Glomerular visceral epithelial cell (primary cell): ENCODE measurements around the gene SYT2.

Experiments used
- DNase-seq: peaks from one replicate; pipeline ENCODE4 v3.0.0-alpha.2; 2016; ENCODE audit errors: extremely low spot score

Gene SYT2

GRCh38 chr1:202704601-202705000 is 5.7 kb downstream of the SYT2 start:
- DNase-seq: no peak

- no peak for DNase-seq
Observed at GRCh38 chr1:202703191-202703590, 7.1 kb downstream of the SYT2 start.

- no peak for DNase-seq
Observed at GRCh38 chr1:202702088-202702487, 8.2 kb downstream of the SYT2 start.

GRCh38 chr1:202701200-202701599 is 9.1 kb downstream of the SYT2 start:
- DNase-seq: no peak

- DNase-seq: no peak
Observed at GRCh38 chr1:202700061-202700460, 10.2 kb downstream of the SYT2 start.

- DNase-seq: peak; percentile 69
Observed at GRCh38 chr1:202698276-202698675, 12.0 kb downstream of the SYT2 start.

GRCh38 chr1:202697038-202697437 is 13.2 kb downstream of the SYT2 start:
- DNase-seq: peak; percentile 30

GRCh38 chr1:202694314-202694713 is 15.9 kb downstream of the SYT2 start:
- DNase-seq: no peak

GRCh38 chr1:202692959-202693555 is 17.2 kb downstream of the SYT2 start:
- DNase-seq: peak; percentile 65

GRCh38 chr1:202691816-202692215 is 18.4 kb downstream of the SYT2 start:
- DNase-seq: no peak

GRCh38 chr1:202689493-202690342 is 20.5 kb downstream of the SYT2 start:
- DNase-seq: no peak

- no peak for DNase-seq
Observed at GRCh38 chr1:202689082-202689481, 21.2 kb downstream of the SYT2 start.

GRCh38 chr1:202688401-202688800 is 21.9 kb downstream of the SYT2 start:
- DNase-seq: no peak

GRCh38 chr1:202687798-202688197 is 22.5 kb downstream of the SYT2 start:
- DNase-seq: no peak

- DNase-seq: no peak
Observed at GRCh38 chr1:202687370-202687769, 22.9 kb downstream of the SYT2 start.

- DNase-seq: no peak
Observed at GRCh38 chr1:202685641-202686040, 24.6 kb downstream of the SYT2 start.

GRCh38 chr1:202684716-202685115 is 25.5 kb downstream of the SYT2 start:
- DNase-seq: peak; percentile 17

GRCh38 chr1:202683029-202683428 is 27.2 kb downstream of the SYT2 start:
- DNase-seq: no peak

- DNase-seq: no peak
Observed at GRCh38 chr1:202682477-202682876, 27.8 kb downstream of the SYT2 start.

GRCh38 chr1:202681736-202682420 is 28.4 kb downstream of the SYT2 start:
- DNase-seq: no peak

- DNase-seq: no peak
Observed at GRCh38 chr1:202680586-202681352, 29.5 kb downstream of the SYT2 start.
